Measurements from ENCODE around the gene FBXL20.
A peak's percentile ranks its signal among the peaks of the same experiment; 100 is the strongest.
"Not testable (repeated sequence)": the region's sequence is repeated elsewhere in the genome, so short reads cannot be mapped to it uniquely, and the experiment has no call there.

FBXL20 gene, protein sequence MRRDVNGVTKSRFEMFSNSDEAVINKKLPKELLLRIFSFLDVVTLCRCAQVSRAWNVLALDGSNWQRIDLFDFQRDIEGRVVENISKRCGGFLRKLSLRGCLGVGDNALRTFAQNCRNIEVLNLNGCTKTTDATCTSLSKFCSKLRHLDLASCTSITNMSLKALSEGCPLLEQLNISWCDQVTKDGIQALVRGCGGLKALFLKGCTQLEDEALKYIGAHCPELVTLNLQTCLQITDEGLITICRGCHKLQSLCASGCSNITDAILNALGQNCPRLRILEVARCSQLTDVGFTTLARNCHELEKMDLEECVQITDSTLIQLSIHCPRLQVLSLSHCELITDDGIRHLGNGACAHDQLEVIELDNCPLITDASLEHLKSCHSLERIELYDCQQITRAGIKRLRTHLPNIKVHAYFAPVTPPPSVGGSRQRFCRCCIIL

DNA sequence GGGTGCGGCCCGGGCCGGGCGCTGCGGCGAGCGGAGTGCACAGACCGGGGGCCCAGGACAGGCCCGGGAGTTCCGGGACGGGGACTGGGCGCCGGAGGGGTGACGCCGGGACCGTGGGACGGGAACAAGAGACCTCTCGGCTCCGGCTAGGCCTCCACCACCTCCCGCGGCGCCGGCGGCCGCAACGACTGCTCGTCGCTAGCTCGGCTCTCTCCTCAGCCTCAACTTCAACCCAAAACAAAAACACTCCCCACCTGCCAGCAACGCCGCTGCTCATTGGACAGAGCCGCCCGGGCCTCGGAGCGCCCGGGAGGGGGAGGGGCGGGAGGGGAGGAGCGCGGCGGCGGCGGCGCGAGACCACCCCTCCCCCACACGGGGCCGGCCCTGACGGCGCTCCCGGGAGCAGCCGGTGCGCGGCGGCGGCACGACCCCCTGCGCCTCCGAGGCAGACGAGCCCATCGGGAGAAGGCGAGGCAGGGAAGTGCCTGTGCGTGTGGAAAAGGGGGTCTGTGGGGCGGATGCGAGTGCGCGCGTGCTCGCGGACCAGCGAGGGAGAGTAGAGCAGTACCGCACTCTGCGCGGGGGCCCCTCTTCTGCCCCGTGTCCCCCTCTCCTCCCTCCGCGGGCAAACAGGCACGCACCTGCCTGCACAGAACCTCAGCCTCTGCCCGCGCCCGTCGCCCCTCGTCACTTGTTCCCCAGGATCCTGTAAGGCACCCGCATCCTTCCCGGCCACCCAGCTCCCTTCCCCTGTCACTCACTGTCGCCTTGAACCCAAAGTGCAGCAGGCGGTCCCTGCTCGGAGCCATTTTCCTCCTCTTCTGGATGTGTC lies at the start of gene FBXL20:
Gene FBXL20, minus strand, starts transcription at position 215 of the 832 bp plus-strand sequence. CDS start 224 bp downstream, outside the sequence.
- peak; percentile 89 to 94 for DNase-seq (ENCODE audit: low read depth in 1 of 2, low spot score in 1 of 2)

DNA sequence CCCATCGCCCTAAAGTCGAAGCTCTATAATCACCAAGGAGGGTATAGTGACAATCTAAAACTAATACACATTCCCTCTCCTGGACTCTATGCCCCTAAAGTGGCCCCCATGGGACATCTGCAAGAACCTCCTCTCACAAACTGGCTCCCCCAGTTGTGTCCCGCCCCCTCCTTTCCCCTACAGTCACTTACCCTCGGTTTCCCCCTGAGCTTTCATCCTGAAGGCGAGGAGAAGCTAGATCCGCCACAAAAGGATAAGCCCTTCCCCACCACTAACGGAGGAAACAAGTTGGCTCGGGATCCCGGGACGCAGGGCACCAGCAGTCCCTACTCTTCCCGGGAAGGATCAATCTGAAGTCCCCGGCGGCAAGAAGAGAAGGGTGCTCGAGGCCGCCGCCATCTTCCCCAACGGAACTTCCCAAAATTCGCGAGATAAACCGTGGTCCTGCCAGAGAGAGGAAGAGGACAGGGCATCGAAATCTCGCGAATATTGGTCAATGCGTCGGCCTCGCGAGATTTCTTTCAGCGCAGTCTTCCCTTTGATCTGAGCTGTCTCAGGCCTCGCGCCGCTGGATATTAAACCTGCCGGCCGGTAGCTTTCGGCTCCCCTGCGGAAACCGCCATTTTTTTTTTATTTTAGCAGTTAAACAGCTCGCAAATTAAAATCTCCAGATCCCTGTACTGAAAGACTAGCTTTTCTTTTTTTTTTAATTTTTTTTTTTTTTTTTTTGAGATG lies 49.6 kb upstream of the FBXL20 start, which contains the start of gene MED1:
Gene MED1, minus strand, starts transcription at position 417 of the 735 bp plus-strand sequence. Its CDS starts 201 bp downstream, at position 216.
- peak; percentile 76 to 78 for DNase-seq (ENCODE audit: low read depth in 1 of 2, low spot score in 1 of 2)

DNA sequence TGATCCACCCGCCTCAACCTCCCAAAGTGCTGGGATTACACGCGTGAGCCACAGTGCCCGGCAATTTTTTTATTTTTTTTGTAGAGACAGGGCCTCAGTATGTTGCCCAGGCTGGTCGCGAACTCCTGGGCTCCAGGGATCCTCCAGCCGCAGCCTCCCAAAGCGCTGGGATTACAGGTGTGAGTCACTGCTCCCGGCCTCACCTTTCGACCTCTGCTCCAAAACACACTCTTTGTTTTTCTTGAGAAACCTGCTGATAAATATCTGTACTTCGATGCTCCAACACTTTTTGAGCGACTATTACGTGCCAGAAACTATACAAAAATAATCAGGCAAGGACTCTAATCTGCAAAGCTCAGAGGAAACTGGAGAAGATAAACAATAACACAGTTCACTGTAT lies 48.6 kb upstream of the FBXL20 start:
- DNase-seq (ENCODE audit: low read depth in 1 of 2, low spot score in 1 of 2): no peak

DNA sequence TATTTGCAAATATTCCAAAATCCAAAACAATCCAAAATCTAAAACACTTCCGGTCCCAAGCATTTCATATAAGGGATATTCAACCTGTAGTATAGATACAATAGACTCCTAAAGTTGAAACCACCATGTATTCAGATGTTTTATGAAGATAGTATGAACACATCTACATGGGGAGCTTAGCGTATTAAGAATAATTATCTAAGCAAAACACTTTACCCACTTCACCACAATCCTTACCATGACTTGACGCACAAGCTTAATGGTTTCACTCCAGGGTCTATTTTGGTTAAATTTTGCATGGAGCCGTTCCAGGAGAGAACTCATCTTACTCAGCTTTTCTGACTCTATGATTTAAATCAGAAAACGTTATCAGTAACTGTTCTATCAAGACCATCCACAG lies 46.1 kb upstream of the FBXL20 start:
- no peak for DNase-seq (ENCODE audit: low read depth in 1 of 2, low spot score in 1 of 2)

DNA sequence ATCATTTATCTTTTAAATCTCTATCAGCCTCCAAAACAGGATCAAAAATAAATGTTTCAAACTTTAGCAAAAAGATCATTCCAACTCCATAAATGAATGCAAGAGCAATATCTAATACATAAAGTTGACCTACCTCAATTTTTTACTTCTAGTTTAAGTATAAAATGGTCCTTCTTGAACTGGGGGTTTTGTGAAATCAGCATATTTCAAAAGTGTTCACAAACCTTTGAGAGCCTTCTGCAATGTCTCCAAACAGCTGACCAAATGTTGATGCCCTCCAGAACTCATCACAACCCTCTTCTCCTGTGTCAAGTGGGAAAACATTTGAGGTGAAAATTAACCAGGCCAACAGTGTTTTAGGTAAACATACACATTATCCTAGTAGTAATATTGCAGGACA lies 41.9 kb upstream of the FBXL20 start:
- DNase-seq (ENCODE audit: low read depth in 1 of 2, low spot score in 1 of 2): no peak

DNA sequence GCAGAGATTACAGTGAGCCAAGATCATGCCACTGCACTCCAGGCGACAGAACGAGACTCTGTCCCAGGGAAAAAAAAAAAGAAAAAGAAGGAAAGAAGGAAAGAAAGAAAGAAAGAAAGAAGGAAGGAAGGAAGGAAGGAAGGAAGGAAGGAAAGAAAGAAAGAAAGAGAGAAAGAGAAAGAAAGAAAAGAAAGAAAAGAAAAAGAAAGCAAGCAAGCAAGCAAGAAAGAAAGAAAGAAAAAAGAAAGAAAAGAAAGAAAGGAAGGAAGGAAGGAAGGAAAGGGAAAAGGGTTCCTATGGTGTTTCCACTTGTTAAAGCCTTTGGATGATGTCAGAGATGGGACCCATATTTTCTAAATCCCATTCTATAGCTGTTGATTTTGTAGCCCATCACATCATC lies 38.4 kb upstream of the FBXL20 start:
- DNase-seq (ENCODE audit: low read depth in 1 of 2, low spot score in 1 of 2): not testable (repeated sequence)

DNA sequence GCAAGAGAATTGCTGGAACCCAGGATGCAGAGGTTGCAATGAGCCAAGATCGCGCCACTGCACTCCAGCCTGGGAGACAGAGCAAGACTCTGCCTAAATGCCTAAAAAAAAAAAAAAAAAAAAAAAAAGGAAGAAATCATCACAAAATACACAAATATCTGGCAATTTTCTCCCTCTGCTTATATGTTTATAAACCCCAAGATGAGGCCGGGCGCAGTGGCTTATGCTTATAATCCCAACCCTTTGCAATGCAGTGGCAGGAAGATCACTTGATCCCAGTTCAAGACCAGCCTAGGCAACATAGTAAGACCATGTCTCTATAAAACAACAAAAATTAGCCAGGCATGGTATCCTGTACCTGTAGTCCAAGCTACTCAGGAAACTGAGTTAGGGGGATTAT lies 28.2 kb upstream of the FBXL20 start:
- no peak for DNase-seq (ENCODE audit: low read depth in 1 of 2, low spot score in 1 of 2)

DNA sequence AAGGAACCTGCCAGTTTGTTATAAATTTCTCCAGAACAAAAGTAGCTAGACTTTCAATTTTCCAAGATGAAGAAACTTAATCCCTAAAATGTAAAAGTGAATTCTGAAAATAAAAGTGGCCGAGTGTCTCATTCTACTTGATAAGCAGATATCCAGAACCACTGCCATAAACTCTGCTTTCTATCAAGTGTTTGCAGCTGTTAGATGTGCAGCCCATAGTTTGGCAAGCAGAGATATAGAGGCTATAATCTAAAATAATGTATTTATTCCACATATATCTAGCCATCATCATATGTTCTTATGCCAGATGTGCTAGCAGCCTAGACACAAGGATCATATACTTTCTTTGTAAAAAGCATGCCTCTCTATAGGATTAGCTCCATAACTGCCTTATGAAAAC lies 14.7 kb upstream of the FBXL20 start:
- DNase-seq (ENCODE audit: low read depth in 1 of 2, low spot score in 1 of 2): no peak

DNA sequence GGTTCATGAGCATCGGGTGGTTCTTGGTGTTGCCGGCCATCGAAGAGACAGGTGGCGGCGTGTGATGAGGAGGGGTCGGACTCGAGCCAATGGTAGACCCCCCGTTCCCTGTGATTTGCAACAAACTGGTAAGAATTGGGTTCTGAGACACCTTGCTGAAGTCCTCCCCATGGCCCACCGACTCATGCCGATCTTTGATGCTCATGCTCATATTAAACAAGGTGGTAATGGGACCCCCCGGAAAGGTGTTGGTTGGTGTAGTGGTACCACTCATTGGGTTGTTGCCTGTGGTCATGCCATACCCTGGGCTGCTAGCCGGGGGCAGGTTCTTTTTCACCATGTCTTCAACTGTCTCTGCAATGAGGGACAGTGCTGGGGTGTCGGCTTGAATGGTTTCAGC lies 8.9 kb upstream of the FBXL20 start:
- DNase-seq (ENCODE audit: low read depth in 1 of 2, low spot score in 1 of 2): no peak

DNA sequence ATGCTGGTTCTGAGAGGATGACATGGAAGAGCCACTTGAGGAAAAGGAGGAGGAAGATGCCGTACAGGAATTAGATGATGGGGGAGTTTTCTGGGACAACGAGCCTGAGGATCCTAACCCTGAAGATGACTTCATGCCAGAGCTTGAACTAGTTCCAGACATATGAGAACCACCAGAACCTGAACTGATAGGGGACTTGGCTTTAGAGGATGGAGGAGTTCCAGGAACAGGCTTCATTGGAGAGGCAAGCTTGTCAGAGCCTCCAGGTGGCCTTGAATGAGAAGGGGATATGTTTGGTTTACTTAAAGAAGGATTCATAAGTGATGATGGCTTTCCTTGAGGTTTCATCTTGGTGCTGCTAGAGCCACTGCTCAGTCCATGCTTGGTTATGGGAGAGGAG lies 6.9 kb upstream of the FBXL20 start:
- no peak for DNase-seq (ENCODE audit: low read depth in 1 of 2, low spot score in 1 of 2)

DNA sequence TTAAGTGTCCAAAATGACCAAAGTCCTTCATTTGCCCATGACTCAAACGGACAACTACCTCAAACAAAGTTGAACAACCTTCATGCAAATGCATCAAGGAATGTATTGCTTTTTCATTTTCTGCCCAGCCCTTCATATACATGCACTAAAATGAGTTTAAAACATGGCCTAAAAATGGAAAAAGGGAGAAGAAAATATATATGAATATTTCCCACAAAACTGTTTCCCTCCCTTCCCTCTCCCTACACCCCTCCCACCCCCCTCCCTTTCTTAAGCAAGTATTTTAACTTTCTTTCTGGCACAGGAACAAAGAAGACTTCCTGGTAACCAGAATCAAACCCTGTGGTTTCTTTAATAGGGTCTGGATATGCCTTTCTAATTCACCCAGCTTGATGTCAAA lies 5.5 kb upstream of the FBXL20 start:
- DNase-seq (ENCODE audit: low read depth in 1 of 2, low spot score in 1 of 2): no peak

DNA sequence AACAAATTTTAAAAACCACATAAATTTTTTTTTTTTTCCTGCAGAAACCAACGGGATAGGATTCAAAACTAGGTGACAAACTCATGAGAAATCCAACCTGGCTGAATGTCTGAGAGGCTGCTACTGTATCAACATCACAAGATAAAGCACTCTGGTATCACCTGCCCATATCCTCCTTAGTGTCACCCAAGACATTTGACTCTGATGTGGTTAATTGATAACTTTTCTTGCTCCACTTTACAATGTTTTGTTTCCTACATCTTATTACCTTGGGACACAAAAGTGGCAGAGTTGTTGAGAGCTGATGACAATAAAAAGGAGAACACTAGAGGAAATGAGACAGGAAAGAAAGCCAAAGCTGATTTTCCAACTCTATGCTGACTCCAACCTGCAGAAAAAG lies 4.0 kb upstream of the FBXL20 start:
- DNase-seq (ENCODE audit: low read depth in 1 of 2, low spot score in 1 of 2): no peak

DNA sequence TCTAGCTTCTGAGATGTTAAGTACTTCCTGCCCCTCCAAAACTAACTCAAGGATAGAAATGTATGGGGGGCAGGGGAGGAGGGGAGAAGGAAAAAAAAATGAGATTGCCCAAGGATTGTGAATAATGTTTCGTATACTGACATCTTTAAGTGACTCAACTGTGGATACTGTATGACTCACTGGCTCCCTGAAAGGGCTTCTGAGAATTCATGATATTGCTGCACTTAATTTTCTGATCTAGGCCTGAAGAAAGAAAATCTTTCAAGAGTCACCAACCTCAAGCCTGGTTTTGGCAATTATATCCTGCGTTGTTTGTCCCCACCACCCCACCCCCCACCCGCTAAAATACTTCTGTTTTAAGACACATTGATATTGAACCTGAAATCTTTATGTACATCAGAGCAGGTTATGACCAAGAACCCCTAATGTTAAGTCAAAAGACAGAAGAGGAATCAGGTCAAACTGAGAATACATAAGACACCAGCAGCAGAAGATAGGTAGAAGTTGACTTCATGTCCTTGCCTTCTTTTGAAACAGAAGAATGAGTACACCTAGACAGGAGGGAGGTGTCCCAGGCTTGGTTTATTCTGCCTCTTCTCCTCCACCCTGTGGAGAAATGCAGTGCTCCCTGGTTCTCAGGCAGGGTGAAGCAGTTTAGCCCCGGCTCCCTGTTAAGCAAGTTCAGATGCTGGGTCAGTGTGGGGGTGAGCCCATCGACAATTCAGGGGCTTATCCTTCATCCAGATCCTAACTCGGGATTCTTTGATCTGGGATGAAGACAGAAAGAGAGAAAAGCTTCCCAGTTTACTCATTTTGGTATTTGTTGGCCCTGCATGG lies 3.3 kb upstream of the FBXL20 start:
- no peak for DNase-seq (ENCODE audit: low read depth in 1 of 2, low spot score in 1 of 2)

DNA sequence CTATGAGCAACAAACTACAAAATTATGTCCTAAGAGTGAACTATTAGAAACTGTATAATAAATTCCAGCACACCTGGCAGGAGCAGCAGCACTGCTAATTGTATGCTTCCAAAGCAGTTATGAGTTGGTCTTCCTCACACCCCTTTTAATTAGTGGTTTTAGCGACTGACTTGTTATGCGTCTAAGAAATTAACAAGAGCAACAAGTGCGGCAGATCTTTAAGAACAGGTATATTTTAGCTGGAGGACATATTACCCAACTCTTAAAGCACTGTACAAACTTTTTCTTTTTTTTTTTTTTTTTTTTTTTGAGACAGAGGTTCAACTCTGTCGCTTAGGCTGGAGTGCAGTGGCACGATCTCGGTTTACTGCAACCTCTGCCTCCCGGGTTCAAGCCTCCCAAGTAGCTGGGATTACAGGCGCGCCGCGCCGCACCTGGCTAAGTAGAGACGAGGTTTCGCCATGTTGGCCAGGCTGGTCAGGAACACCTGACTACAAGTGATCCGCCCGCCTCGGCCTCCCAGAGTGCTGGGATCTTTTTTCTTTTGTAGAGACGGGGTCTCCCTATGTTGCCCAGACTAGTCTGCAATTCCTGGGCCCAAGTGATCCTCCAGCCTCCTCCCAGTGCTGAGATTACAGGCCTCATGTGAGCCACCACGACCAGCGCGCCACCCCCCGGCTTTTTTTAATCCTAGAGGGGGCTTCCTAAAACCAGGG lies 1.6 kb upstream of the FBXL20 start:
- no peak for DNase-seq (ENCODE audit: low read depth in 1 of 2, low spot score in 1 of 2)

DNA sequence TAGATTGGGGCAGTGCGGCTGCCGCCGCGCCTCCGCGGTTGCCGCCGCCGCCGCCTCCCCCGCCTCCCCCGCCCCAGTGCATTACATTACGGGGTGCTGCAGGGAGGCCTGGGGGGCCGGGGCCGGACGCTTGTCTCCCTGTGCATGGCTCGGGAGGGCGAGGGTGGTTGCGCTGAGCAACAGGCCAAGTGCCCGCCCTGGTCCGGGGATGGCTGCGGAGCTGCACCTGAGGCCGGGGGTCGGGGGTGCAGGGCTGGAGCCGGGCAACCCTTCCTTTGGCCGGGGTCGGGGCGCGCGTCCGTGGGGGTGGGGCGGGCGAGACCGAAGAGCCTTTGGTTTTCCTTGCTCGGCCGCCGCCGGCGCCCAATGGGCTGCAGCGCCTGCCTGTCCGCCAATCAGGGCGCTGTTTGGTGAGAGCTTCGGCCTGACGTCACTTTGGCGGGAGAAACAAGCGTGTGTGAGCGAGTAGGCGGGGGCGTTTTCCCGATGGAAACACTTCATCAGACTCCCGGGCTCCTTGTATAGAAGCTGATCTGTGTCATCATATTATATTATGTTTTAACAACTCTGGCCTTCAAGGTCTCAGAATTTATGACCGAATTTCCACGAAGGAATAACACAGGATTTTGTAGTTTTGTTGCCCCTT lies 941 bp upstream of the FBXL20 start:
- DNase-seq (ENCODE audit: low read depth in 1 of 2, low spot score in 1 of 2): peak; percentile 61 to 66

DNA sequence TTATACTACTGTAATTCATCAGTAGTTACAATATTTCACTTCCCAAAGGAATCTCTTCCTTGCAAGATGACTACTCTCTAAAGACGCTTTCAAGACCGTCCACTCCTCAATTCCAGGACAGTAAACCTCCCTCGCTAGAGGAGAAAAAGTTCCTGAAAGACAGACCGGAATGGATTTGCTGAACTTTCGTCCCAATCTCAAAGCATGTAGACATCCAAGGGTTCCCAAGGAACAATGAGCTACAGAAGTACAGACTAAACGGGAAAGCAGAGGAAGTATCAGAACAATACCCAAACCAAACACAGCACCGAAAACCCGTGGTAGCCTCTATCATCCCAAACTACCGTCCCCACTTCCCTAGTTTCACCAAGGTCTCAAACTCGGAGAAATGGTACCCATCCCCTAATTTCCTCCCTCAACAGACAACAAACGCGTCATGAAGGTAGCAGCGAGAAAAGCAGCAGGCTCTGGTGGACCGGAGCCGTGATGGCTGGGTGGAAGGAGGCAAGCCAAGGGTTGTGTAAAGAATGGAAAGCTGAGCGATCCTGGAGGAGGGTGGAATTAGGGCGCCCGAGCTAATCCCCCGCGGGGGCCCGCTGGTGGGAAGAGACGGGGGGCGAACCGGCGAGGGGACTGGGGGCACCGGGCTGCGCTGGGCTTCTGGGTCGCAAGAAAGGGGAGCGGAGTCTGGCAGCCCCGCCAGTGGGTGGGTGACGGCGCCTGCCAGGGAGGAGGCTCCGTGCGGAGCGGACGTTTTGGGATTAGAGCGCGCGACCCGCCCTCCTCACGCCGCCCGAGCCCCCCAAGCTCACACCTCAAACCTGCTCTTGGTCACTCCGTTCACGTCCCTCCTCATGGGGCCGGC lies 647 bp downstream of the FBXL20 start:
- no peak for DNase-seq (ENCODE audit: low read depth in 1 of 2, low spot score in 1 of 2)

DNA sequence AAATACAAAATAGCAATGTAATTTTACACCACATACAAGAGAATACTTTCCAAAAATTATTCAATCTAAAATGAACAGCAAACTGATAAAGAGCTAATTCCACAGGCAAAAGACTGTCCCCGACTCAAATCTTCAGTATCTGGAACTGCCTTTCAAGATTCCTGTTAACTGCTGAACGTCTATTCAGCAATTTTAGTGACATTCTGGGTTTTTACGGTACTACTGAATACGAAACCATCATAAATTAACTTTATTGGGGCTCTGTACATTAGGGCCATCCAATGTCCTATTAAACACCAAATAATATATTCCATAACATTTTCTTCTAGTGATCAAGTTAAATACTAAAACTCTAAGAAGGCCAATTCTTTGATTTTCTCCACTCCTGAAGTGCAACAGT lies 1.6 kb downstream of the FBXL20 start:
- DNase-seq (ENCODE audit: low read depth in 1 of 2, low spot score in 1 of 2): no peak

DNA sequence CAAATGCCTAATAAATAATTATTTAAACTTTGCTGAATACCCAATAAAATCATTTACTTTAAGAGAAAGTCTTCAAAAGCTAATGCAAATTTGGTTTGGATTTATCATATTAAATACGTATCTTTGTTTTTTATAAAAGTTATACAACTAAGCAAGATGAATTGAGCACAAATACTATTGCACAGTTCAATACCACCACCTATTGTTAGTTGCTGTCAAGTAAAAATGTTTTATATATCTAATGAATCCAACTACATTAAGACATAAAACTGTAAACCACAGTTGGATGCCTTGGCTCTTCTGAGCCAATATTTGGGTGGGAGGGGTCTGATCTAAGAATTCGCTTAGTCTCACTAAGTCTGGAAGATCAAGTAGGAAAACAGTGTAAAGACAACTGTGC lies 7.7 kb downstream of the FBXL20 start:
- DNase-seq (ENCODE audit: low read depth in 1 of 2, low spot score in 1 of 2): no peak

DNA sequence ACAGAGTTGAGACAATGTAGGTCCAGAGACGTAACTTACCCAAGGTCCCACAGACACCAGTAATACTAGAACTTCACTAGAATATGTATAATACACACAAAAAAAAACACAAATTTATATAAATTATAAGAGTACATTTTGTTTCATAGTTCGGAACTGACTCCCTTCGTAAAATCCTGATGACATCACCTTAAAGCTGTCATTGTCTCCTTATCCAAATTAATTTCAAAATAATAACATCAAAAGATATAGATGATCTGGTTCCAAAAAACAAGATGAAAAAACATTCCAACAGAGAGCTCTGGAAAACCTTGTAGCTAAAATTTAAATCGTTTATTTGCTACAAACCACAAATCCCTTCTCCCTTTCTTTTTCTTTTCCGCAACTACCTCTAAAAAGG lies 10.0 kb downstream of the FBXL20 start:
- DNase-seq (ENCODE audit: low read depth in 1 of 2, low spot score in 1 of 2): no peak

Data from stimulated activated CD4-positive, alpha-beta T cell treated with anti-CD3 and anti-CD28 coated beads, Interleukin-15, amount 100 ng/mL, for 1 hour (primary cell).